GM19035 (cell line): ENCODE measurements around the gene SPATA46.
"Not testable (repeated sequence)": the region's sequence is repeated elsewhere in the genome, so short reads cannot be mapped to it uniquely, and the experiment has no call there.

Source experiments
- ATAC-seq: cut with Tn5 transposase; IDR thresholded peaks from one replicate; pipeline ENCODE4 v1.9.1; 2021; ENCODE audit not compliant: unreplicated experiment

The SPATA46 gene

GRCh38 chr1:162358928-162359327 lies 17.7 kb downstream of the SPATA46 start:
- no peak for ATAC-seq

- no peak for ATAC-seq
Observed at GRCh38 chr1:162357681-162358266, 18.9 kb downstream of the SPATA46 start.

GRCh38 chr1:162353702-162354101 lies 23.0 kb downstream of the SPATA46 start:
- no peak for ATAC-seq

- ATAC-seq, result no peak
Observed at GRCh38 chr1:162353078-162353477, 23.6 kb downstream of the SPATA46 start.

GRCh38 chr1:162351874-162352273 lies 24.8 kb downstream of the SPATA46 start:
- ATAC-seq, result not testable (repeated sequence)

GRCh38 chr1:162351246-162351842 lies 25.3 kb downstream of the SPATA46 start:
- ATAC-seq, result no peak

GRCh38 chr1:162349635-162350330 lies 26.9 kb downstream of the SPATA46 start:
- no peak for ATAC-seq

- ATAC-seq, result no peak
Observed at GRCh38 chr1:162347281-162347680, 29.4 kb downstream of the SPATA46 start.

GRCh38 chr1:162343470-162343869 lies 33.2 kb downstream of the SPATA46 start:
- ATAC-seq, result no peak

GRCh38 chr1:162342452-162342983 lies 34.1 kb downstream of the SPATA46 start:
- no peak for ATAC-seq

GRCh38 chr1:162336621-162337285 lies 39.9 kb downstream of the SPATA46 start:
- ATAC-seq, result no peak

- ATAC-seq, result no peak
Observed at GRCh38 chr1:162335126-162335525, 41.5 kb downstream of the SPATA46 start.

GRCh38 chr1:162333991-162334390 lies 42.7 kb downstream of the SPATA46 start:
- ATAC-seq, result no peak

- no peak for ATAC-seq
Observed at GRCh38 chr1:162329826-162330225, 46.8 kb downstream of the SPATA46 start.

GRCh38 chr1:162328512-162328911 lies 48.1 kb downstream of the SPATA46 start:
- no peak for ATAC-seq

- ATAC-seq, result no peak
Observed at GRCh38 chr1:162327788-162328165, 48.9 kb downstream of the SPATA46 start.

- no peak for ATAC-seq
Observed at GRCh38 chr1:162327144-162327787, 49.4 kb downstream of the SPATA46 start.

GRCh38 chr1:162326559-162326958 lies 50.1 kb downstream of the SPATA46 start:
- no peak for ATAC-seq

GRCh38 chr1:162324396-162324795 lies 52.3 kb downstream of the SPATA46 start:
- no peak for ATAC-seq
